ENCODE data around the gene MRRF.

Gene MRRF

GRCh38 chr9:122261469-122261881, 3.2 kb upstream of the MRRF start:
- no peak overlapping the region for H3K4me3 ChIP-seq (ENCODE audit: low read depth in 1 of 2, low read length in 2 of 2)
- no peak overlapping the region for H3K27ac ChIP-seq (ENCODE audit: low read depth, low read length)
- peaks cover 28% of the 10 kb centered on the region for H3K36me3 ChIP-seq (ENCODE audit: insufficient read depth, low read length)
- peaks cover 43% of the 10 kb centered on the region for H3K4me1 ChIP-seq (ENCODE audit: insufficient read depth, low read length)
- H3K9ac ChIP-seq (ENCODE audit: low read length): no peak overlapping the region
- no peaks in the 10 kb centered on the region for H3K27me3 ChIP-seq (ENCODE audit: control insufficient read depth in 1 of 2, insufficient read depth in 2 of 2, low read length in 2 of 2)
- no peaks in the 10 kb centered on the region for H3K9me3 ChIP-seq (ENCODE audit: low read length)

GRCh38 chr9:122262073-122262472, 2.6 kb upstream of the MRRF start:
- H3K4me1 ChIP-seq (ENCODE audit: insufficient read depth, low read length): peaks cover 43% of the 10 kb centered on the region
- H3K27me3 ChIP-seq (ENCODE audit: control insufficient read depth in 1 of 2, insufficient read depth in 2 of 2, low read length in 2 of 2): no peaks in the 10 kb centered on the region
- H3K27ac ChIP-seq (ENCODE audit: low read depth, low read length): no peak overlapping the region
- H3K4me3 ChIP-seq (ENCODE audit: low read depth in 1 of 2, low read length in 2 of 2): no peak overlapping the region
- H3K9ac ChIP-seq (ENCODE audit: low read length): no peak overlapping the region
- peaks cover 28% of the 10 kb centered on the region for H3K36me3 ChIP-seq (ENCODE audit: insufficient read depth, low read length)
- H3K9me3 ChIP-seq (ENCODE audit: low read length): no peaks in the 10 kb centered on the region

GRCh38 chr9:122263699-122264349, 858 bp upstream of the MRRF start:
- Histone ChIP-seq H3K27me3 (ENCODE audit: control insufficient read depth in 1 of 2, insufficient read depth in 2 of 2, low read length in 2 of 2) (no peaks in the 10 kb centered on the region), H3K9me3 (ENCODE audit: low read length) (no peaks in the 10 kb centered on the region), H3K9ac (ENCODE audit: low read length) (peak overlapping the region; percentile 88), H3K4me1 (ENCODE audit: insufficient read depth, low read length) (peaks cover 46% of the 10 kb centered on the region), H3K4me3 (ENCODE audit: low read depth in 1 of 2, low read length in 2 of 2) (peak overlapping the region; percentile 82 to 95), H3K36me3 (ENCODE audit: insufficient read depth, low read length) (peaks cover 24% of the 10 kb centered on the region), H3K27ac (ENCODE audit: low read depth, low read length) (peak overlapping the region; percentile 74)

- H3K9me3 ChIP-seq (ENCODE audit: low read length): no peaks in the 10 kb centered on the region
- H3K36me3 ChIP-seq (ENCODE audit: insufficient read depth, low read length): peaks cover 14% of the 10 kb centered on the region
- H3K4me1 ChIP-seq (ENCODE audit: insufficient read depth, low read length): peaks cover 46% of the 10 kb centered on the region
- peak overlapping the region; percentile 88 for H3K9ac ChIP-seq (ENCODE audit: low read length)
- peak overlapping the region; percentile 82 to 95 for H3K4me3 ChIP-seq (ENCODE audit: low read depth in 1 of 2, low read length in 2 of 2)
- peak overlapping the region; percentile 74 for H3K27ac ChIP-seq (ENCODE audit: low read depth, low read length)
- H3K27me3 ChIP-seq (ENCODE audit: control insufficient read depth in 1 of 2, insufficient read depth in 2 of 2, low read length in 2 of 2): no peaks in the 10 kb centered on the region
Measured at GRCh38 chr9:122265149-122265915, 650 bp downstream of the MRRF start.

- Histone ChIP-seq H3K4me3 (ENCODE audit: low read depth in 1 of 2, low read length in 2 of 2) (no peak overlapping the region), H3K4me1 (ENCODE audit: insufficient read depth, low read length) (peaks cover 24% of the 10 kb centered on the region), H3K27ac (ENCODE audit: low read depth, low read length) (no peak overlapping the region), H3K9me3 (ENCODE audit: low read length) (no peaks in the 10 kb centered on the region), H3K36me3 (ENCODE audit: insufficient read depth, low read length) (peaks cover 19% of the 10 kb centered on the region), H3K27me3 (ENCODE audit: control insufficient read depth in 1 of 2, insufficient read depth in 2 of 2, low read length in 2 of 2) (no peaks in the 10 kb centered on the region), H3K9ac (ENCODE audit: low read length) (no peak overlapping the region)
Measured at GRCh38 chr9:122268041-122268814, 3.5 kb downstream of the MRRF start.

GRCh38 chr9:122274055-122274454, 9.4 kb downstream of the MRRF start:
- no peaks in the 10 kb centered on the region for H3K27me3 ChIP-seq (ENCODE audit: control insufficient read depth in 1 of 2, insufficient read depth in 2 of 2, low read length in 2 of 2)
- no peaks in the 10 kb centered on the region for H3K4me1 ChIP-seq (ENCODE audit: insufficient read depth, low read length)
- no peak overlapping the region for H3K4me3 ChIP-seq (ENCODE audit: low read depth in 1 of 2, low read length in 2 of 2)
- no peaks in the 10 kb centered on the region for H3K9me3 ChIP-seq (ENCODE audit: low read length)
- H3K27ac ChIP-seq (ENCODE audit: low read depth, low read length): no peak overlapping the region
- H3K9ac ChIP-seq (ENCODE audit: low read length): no peak overlapping the region
- peaks cover 19% of the 10 kb centered on the region for H3K36me3 ChIP-seq (ENCODE audit: insufficient read depth, low read length)

- no peaks in the 10 kb centered on the region for H3K27me3 ChIP-seq (ENCODE audit: control insufficient read depth in 1 of 2, insufficient read depth in 2 of 2, low read length in 2 of 2)
- H3K27ac ChIP-seq (ENCODE audit: low read depth, low read length): no peak overlapping the region
- no peaks in the 10 kb centered on the region for H3K9me3 ChIP-seq (ENCODE audit: low read length)
- H3K4me1 ChIP-seq (ENCODE audit: insufficient read depth, low read length): no peaks in the 10 kb centered on the region
- no peak overlapping the region for H3K9ac ChIP-seq (ENCODE audit: low read length)
- no peak overlapping the region for H3K4me3 ChIP-seq (ENCODE audit: low read depth in 1 of 2, low read length in 2 of 2)
- H3K36me3 ChIP-seq (ENCODE audit: insufficient read depth, low read length): peaks cover 10% of the 10 kb centered on the region
Measured at GRCh38 chr9:122276096-122276495, 11.4 kb downstream of the MRRF start.

- H3K9me3 ChIP-seq (ENCODE audit: low read length): no peaks in the 10 kb centered on the region
- no peaks in the 10 kb centered on the region for H3K27me3 ChIP-seq (ENCODE audit: control insufficient read depth in 1 of 2, insufficient read depth in 2 of 2, low read length in 2 of 2)
- peaks cover 4% of the 10 kb centered on the region for H3K36me3 ChIP-seq (ENCODE audit: insufficient read depth, low read length)
- H3K9ac ChIP-seq (ENCODE audit: low read length): no peak overlapping the region
- H3K4me1 ChIP-seq (ENCODE audit: insufficient read depth, low read length): no peaks in the 10 kb centered on the region
- H3K27ac ChIP-seq (ENCODE audit: low read depth, low read length): no peak overlapping the region
- no peak overlapping the region for H3K4me3 ChIP-seq (ENCODE audit: low read depth in 1 of 2, low read length in 2 of 2)
Measured at GRCh38 chr9:122277285-122277897, 12.7 kb downstream of the MRRF start.

GRCh38 chr9:122281368-122281767, 16.7 kb downstream of the MRRF start:
- Histone ChIP-seq H3K36me3 (ENCODE audit: insufficient read depth, low read length) (peaks cover 14% of the 10 kb centered on the region), H3K27me3 (ENCODE audit: control insufficient read depth in 1 of 2, insufficient read depth in 2 of 2, low read length in 2 of 2) (no peaks in the 10 kb centered on the region), H3K9me3 (ENCODE audit: low read length) (no peaks in the 10 kb centered on the region), H3K4me3 (ENCODE audit: low read depth in 1 of 2, low read length in 2 of 2) (no peak overlapping the region), H3K9ac (ENCODE audit: low read length) (no peak overlapping the region), H3K27ac (ENCODE audit: low read depth, low read length) (no peak overlapping the region), H3K4me1 (ENCODE audit: insufficient read depth, low read length) (no peaks in the 10 kb centered on the region)

GRCh38 chr9:122286764-122287163, 22.1 kb downstream of the MRRF start:
- Histone ChIP-seq H3K9me3 (ENCODE audit: low read length) (no peaks in the 10 kb centered on the region), H3K27ac (ENCODE audit: low read depth, low read length) (no peak overlapping the region), H3K4me3 (ENCODE audit: low read depth in 1 of 2, low read length in 2 of 2) (no peak overlapping the region), H3K4me1 (ENCODE audit: insufficient read depth, low read length) (no peaks in the 10 kb centered on the region), H3K36me3 (ENCODE audit: insufficient read depth, low read length) (peaks cover 50% of the 10 kb centered on the region), H3K27me3 (ENCODE audit: control insufficient read depth in 1 of 2, insufficient read depth in 2 of 2, low read length in 2 of 2) (no peaks in the 10 kb centered on the region), H3K9ac (ENCODE audit: low read length) (no peak overlapping the region)

GRCh38 chr9:122287214-122287720, 22.6 kb downstream of the MRRF start:
- Histone ChIP-seq H3K27me3 (ENCODE audit: control insufficient read depth in 1 of 2, insufficient read depth in 2 of 2, low read length in 2 of 2) (no peaks in the 10 kb centered on the region), H3K4me1 (ENCODE audit: insufficient read depth, low read length) (no peaks in the 10 kb centered on the region), H3K36me3 (ENCODE audit: insufficient read depth, low read length) (peaks cover 53% of the 10 kb centered on the region), H3K27ac (ENCODE audit: low read depth, low read length) (no peak overlapping the region), H3K9me3 (ENCODE audit: low read length) (no peaks in the 10 kb centered on the region), H3K9ac (ENCODE audit: low read length) (no peak overlapping the region), H3K4me3 (ENCODE audit: low read depth in 1 of 2, low read length in 2 of 2) (no peak overlapping the region)
